A549 treated with Mapracorat at 1 μM for 4 hours (cell line): Measurements from ENCODE around the gene NARF. TPM values are rescaled to one million over a fixed set of nuclear protein-coding genes. Genes with fewer than 3 reads are reported as not detected.

ENCODE experiments used
- total RNA-seq: library from RNA; stranded (reverse); fragments of 200-300 nt; extraction: Qiagen RNA extraction; gene quantifications from 5 replicates; pipeline ENCODE4 v1.2.3, GENCODE V29; 2022

NARF gene
- total RNA-seq, result 46.9 to 60.5 TPM (median 55.4 TPM) in 5 replicates

GRCh38 chr17:82458179-82458884 is at the start of gene NARF:
NARF (plus strand) TSS chr17:82458741; CDS start chr17:82458804, 63 bp downstream.

DNA sequence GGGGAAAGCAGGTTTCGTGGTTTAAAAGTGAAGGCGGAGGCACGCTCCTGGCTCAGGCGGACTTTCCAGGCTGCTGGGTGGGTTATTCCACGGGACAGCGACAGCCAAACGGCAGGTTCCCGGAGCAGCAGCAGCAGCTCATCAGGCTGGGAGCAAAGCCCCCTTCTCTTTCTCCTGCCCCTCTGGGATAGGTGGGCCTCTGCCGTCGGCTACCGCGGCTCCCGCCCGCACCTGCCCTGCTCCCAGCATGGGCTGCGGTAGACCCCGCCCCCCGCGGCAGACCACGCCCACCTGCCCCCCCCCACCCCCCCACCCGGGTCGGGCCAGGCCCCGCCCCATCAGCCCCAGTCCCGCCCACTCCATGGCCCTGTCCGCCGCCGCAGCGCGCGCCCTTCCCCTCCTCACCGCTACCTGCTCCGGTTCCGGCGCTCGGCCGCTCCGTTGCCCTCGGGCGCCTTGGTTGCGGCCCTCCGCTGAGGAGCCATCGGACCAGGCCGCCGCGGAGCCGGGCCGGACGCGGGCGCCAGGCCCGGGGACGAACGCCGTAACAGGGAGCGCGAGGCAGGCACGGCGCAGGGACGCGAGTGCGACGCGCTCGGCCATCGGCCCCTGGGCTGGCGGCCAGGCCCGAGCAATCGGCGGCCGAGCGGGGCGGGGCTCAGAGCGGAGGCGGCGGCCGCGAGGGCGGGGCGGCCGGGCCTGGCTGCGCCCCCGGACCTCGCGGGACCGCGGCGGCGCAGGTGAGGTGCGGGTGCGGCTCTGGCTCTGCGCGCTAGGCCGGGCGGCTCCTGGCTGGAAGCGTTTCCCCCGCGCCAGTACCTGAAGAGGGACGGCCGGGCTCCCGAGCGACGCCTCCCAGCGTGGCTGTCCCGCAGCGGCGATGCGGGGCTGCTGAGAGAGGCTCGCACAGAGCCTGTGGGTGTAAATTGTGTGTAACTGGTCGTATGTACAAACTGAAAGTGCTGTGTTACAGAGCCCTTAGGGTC is 40.2 kb upstream of the NARF start, which contains the start of the genes HEXD and OGFOD3:
Gene HEXD (plus strand): TSS at position 347 of the 986 bp plus-strand sequence. CDS start 1,453 bp downstream, outside the sequence.
Gene OGFOD3 (minus strand): TSS at position 586 of the 986 bp plus-strand sequence. CDS start 101 bp downstream, at position 485.

GRCh38 chr17:82450357-82451106 is 8.0 kb upstream of the NARF start, which contains the start of gene CYBC1:
CYBC1 (minus strand) TSS chr17:82450752; CDS start chr17:82449254, 1,498 bp downstream.

GRCh38 chr17:82518826-82519810 is 60.6 kb downstream of the NARF start, which contains the start of gene FOXK2:
FOXK2 (plus strand) TSS chr17:82519732; CDS start chr17:82519889, 157 bp downstream.

Other genes starting within 250 kb of the NARF start
- 22.1 to 34.3 TPM (median 30.0 TPM) in 5 replicates for gene CCDC57, start 245.9 kb upstream of the NARF start, total RNA-seq
- 114 to 157 TPM (median 151 TPM) in 5 replicates for gene SLC16A3, start 229.7 kb upstream of the NARF start, total RNA-seq
- 191 to 231 TPM (median 228 TPM) in 5 replicates for gene CSNK1D, start 185.0 kb upstream of the NARF start, total RNA-seq
- 0.07 to 0.12 TPM in 2 of 5 replicates, not detected in the others for gene CD7, start 141.1 kb upstream of the NARF start, total RNA-seq
- 1.3 to 2.5 TPM (median 2.0 TPM) in 5 replicates for gene SECTM1, start 125.0 kb upstream of the NARF start, total RNA-seq
- gene TEX19, start 99.5 kb upstream of the NARF start, total RNA-seq, result 0.26 to 0.51 TPM (median 0.39 TPM) in 5 replicates
- not detected in 5 replicates for gene UTS2R, start 87.0 kb upstream of the NARF start, total RNA-seq
- 9.5 to 14.5 TPM (median 13.3 TPM) in 5 replicates for gene HEXD, start 40.4 kb upstream of the NARF start, total RNA-seq
- 17.0 to 26.6 TPM (median 23.8 TPM) in 5 replicates for gene OGFOD3, start 40.2 kb upstream of the NARF start, total RNA-seq
- gene CYBC1, start 8.0 kb upstream of the NARF start, total RNA-seq, result 48.8 to 62.6 TPM (median 58.5 TPM) in 5 replicates
- gene FOXK2, start 61.0 kb downstream of the NARF start, total RNA-seq, result 47.1 to 59.7 TPM (median 55.2 TPM) in 5 replicates
- gene WDR45B, start 189.7 kb downstream of the NARF start, total RNA-seq, result 89.8 to 96.1 TPM (median 90.7 TPM) in 5 replicates
- gene RAB40B, start 240.0 kb downstream of the NARF start, total RNA-seq, result 12.3 to 20.6 TPM (median 17.3 TPM) in 5 replicates